Ecto neural progenitor cell (in vitro differentiated cells): ENCODE data around the gene PPM1H.
"Not testable (repeated sequence)": the region's sequence is repeated elsewhere in the genome, so short reads cannot be mapped to it uniquely, and the experiment has no call there.

Source experiments
- DNase-seq: peaks from one replicate; pipeline ENCODE4 v3.0.0-alpha.2; 2018; ENCODE audit warnings: low spot score

The PPM1H gene

GRCh38 chr12:62834971-62835547 is 99.9 kb downstream of the PPM1H start:
- no peak for DNase-seq

GRCh38 chr12:62834406-62834805 is 100.5 kb downstream of the PPM1H start:
- no peak for DNase-seq

GRCh38 chr12:62833634-62834033 is 101.3 kb downstream of the PPM1H start:
- DNase-seq: no peak

DNA sequence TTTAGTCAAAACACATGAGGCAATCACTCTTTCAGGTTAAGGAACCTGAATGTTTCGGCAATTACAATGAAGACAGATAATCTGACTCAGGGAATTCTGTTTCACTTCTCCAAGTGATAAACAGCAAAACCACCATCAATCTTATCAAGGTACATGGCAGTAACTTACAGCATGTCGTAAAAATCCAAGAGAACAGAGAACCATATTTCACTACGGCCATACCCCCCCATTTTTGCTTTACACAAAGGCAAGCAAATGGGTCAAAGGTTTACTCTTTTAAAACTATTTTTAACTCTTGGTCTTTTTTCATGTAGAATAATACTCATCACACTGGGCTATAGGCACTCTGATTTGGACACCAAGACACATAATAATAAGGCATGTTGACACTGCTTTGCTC is 102.4 kb downstream of the PPM1H start:
- no peak for DNase-seq

DNA sequence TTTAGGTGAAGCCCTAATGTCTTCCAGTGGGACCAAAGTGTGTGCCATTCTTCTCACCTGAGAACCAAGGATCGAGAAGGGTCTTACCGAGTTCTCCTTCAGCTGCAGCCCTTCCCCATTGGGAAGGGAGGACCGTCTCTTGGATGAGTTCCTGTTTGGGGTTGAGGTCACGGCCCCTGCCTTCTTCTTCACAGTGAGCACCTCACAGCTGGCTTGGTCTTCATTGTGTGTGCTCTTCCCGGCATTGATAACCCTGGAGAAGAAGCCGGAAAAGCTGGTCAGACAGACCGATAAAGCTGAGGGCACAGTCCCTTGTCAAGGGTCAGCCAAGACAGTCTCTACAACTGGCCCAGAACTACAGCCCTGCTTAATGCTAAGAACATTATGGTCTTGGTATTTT is 102.9 kb downstream of the PPM1H start:
- DNase-seq: no peak

DNA sequence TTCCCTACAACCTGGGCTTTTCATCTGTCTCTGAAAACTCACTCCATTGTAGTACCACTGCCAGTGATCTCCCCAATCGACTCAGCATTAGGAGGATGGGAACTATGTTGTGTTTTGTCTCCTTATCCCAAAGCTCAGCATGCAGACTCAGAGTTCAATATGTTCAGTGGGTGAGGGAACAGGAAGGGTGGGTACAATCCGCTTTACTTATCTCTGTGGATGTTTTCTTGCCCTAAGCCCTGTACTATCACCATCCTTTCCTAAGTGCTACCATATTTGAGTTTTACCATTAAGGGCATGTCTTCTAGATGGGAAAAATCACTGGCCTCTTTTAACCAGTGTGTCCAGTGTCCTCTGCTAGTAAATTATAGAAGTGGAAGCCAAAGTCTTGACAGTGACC is 107.1 kb downstream of the PPM1H start:
- DNase-seq: no peak

GRCh38 chr12:62827042-62827441 is 107.9 kb downstream of the PPM1H start:
- DNase-seq: no peak

GRCh38 chr12:62817556-62818271 is 117.2 kb downstream of the PPM1H start:
- DNase-seq: no peak

DNA sequence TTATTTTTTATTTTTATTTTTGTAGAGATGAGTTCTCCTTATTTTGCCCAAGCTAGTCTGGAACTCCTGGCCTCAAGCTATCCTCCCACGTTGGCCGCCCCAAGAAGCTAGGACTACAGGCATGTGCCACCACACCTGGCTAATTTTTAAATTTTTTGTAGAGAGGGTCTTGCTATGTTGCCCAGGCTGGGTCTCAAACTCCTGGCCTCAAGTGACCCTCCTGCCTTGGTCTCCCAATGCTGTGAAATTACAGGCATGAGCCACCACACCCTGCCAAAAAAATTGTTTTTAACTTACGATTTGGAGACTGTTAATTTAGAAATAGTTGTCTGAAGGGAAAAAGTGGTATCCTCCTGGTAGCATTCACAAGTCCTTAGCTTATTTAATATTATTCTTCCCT is 120.7 kb downstream of the PPM1H start:
- DNase-seq: no peak

DNA sequence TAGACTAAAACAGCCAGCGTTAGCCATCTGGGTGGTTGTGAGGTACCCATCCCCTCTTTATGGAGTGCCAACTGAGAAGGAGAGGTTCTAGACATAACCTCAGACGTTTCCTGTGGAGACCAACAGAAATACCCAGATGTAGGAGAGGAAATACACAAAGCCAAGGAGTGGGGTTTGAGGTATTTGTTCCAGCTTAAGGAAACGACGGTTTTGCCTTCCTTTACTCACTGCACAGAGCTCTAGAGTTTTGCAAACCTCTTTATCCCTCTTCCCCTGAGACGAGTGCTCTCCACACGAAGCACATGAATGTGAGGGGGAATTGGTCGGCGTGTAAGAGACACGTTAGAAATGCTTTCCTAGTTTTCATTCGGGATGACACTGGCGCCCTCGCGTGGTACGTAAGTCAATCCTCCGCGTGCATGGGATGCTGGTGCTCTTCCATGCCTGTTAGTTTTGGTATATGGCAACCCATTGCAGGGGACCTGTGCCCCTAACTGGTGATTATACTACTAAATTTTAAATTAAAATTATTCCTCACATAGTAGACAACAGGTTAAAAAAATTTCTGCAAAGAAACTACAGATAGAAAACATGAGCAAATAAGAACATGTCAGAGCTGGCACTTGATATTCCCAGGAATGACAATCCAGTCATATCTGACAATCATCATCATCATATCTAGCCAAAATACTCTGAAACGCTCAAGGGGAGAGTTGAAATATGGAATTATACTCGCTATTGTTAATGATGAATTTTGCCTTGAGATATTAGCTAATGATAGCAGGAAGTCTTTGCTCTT is 121.7 kb downstream of the PPM1H start:
- peak; percentile 72 for DNase-seq

GRCh38 chr12:62811481-62811880 is 123.5 kb downstream of the PPM1H start:
- not testable (repeated sequence) for DNase-seq

GRCh38 chr12:62808166-62808879 is 126.6 kb downstream of the PPM1H start:
- no peak for DNase-seq

- no peak for DNase-seq
Observed at GRCh38 chr12:62806893-62807292, 128.1 kb downstream of the PPM1H start.

- no peak for DNase-seq
Observed at GRCh38 chr12:62806244-62806836, 128.6 kb downstream of the PPM1H start.

GRCh38 chr12:62805517-62805916 is 129.4 kb downstream of the PPM1H start:
- DNase-seq: no peak

DNA sequence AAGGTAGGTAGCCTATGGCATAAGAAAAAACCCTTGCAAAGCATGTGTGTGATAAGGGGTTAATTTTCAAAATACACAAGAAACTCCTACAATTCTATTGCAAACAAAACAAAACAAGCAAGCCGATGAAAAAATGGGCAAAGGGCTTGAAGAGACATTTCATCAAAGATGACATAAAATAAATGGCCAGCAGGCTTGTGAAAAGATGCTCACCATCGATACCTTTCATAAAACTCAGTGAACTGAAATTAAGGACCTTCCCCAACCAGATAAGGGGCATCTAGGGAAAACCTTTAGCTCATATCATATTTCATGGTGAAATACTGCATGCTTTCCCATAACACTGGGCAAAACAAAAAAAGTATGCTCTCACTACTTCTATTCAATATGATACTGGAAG is 131.2 kb downstream of the PPM1H start:
- no peak for DNase-seq

GRCh38 chr12:62802984-62803383 is 132.0 kb downstream of the PPM1H start:
- no peak for DNase-seq

DNA sequence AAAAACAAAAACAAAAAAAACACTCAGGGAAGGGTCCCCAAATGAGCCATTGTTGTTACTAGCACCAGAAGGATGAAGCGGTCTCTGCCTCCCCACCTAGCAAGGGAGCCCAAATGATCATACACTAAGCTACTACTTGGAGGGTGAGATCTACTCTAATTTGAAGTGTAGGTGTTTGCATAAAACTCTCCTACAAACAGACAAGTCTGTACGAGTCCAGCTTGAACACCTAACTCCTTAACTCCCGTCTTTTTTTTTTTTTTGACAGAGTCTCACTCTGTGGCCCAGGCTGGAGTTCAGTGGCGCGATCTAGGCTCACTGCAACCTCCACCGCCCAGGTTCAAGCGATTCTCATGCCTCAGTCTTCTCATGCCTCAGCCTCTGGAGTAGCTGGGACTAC is 132.6 kb downstream of the PPM1H start:
- no peak for DNase-seq

- DNase-seq: no peak
Observed at GRCh38 chr12:62801796-62802195, 133.2 kb downstream of the PPM1H start.

DNA sequence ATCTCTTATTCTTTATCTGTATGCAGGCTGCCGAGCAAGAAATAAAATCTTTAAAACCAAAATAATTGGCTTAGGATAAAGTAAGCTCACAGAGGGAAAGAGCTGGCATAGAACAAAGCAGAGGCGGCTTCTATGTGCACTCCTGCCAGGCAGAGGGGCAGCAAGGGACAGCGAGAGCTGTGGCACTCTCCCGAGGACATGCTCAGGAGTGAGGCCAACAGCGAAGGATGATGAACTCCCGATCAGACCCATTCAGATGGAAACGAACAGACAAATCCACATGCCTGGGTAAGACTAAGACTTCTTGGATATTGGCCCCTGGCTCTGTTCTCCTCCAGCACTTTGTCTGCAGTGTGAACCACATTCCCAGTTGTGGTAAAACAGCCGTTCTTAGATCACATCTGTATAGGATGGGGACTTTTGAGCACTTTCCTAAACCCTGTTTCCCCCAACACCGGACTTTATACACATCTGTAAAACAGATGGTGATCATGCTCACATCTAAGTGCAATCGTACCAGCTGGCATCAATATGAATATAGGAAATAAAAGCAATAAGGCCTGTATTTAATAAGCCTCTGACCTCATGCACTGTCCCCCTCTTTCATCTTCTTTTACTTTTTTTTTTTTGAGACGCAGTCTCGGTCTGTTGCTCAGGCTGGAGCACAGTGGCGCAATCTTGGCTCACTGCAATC is 134.1 kb downstream of the PPM1H start:
- no peak for DNase-seq

DNA sequence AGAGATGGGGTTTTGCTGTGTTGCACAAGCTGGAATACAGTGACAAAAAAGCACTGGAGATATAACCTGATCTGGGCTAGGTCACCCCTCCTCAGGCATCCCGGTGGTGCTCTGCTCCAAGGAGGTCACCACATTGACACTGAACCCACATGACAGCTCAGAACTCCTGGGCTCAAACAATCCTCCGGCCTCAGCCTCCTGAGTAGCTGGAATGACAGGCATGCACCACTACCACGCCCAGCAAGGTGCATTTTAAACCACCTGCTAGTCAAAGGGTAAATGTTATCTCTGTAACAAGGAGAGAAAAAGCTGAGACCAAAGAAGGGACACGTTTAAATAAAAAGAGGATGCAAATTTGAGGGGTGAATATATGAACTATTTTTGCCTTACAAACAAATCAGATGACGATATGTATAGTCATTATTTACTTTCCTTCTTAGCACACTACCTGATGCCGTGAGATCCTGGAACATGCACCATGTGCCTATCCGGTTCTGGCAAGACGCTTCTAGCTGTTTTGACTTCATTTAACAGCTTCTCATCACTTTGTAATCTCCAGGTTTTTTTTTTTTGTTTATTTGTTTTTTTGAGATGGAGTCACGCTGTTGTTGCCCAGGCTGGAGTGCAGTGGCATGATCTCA is 135.1 kb downstream of the PPM1H start:
- DNase-seq: no peak
